ENCODE results near the gene FAM76B.

FAM76B gene

GRCh38 chr11:95728790-95729189, 60.8 kb downstream of the FAM76B start:
- Histone ChIP-seq H3K9ac (ENCODE audit: low read length) (no peak overlapping the region), H3K27ac (ENCODE audit: low read depth, low read length) (no peak overlapping the region), H3K27me3 (ENCODE audit: low read length) (no peaks in the 10 kb centered on the region), H3K4me3 (ENCODE audit: insufficient read depth, low read length, poor library complexity, severe bottlenecking) (no peak overlapping the region), H3K36me3 (ENCODE audit: low read length) (no peaks in the 10 kb centered on the region), H4K20me1 (ENCODE audit: low read depth, low read length) (no peaks in the 10 kb centered on the region), H3K9me2 (replicated peaks; ENCODE audit: insufficient read depth, low read length) (no peaks in the 10 kb centered on the region), H3F3A (ENCODE audit: insufficient read depth) (no peaks in the 10 kb centered on the region), H3K79me2 (ENCODE audit: insufficient read depth, low read length) (no peaks in the 10 kb centered on the region), H3K9me3 (ENCODE audit: insufficient read depth, low read length) (no peaks in the 10 kb centered on the region), H2AFZ (ENCODE audit: low read depth, low read length, severe bottlenecking) (no peak overlapping the region), H3K4me2 (ENCODE audit: low read depth, low read length, poor library complexity, severe bottlenecking) (no peak overlapping the region)
- no peak for TF ChIP-seq CTCF (IDR thresholded peaks at IDR 0.05; ENCODE audit: insufficient read depth, low read length, poor library complexity, severe bottlenecking)
- no peak for TF ChIP-seq EZH2phosphoT487 (conservative IDR thresholded peaks at IDR 0.05; ENCODE audit: low read length)

GRCh38 chr11:95728094-95728493, 61.5 kb downstream of the FAM76B start:
- no peak for TF ChIP-seq CTCF (IDR thresholded peaks at IDR 0.05; ENCODE audit: insufficient read depth, low read length, poor library complexity, severe bottlenecking)
- TF ChIP-seq EZH2phosphoT487 (conservative IDR thresholded peaks at IDR 0.05; ENCODE audit: low read length), result no peak
- Histone ChIP-seq H3K4me3 (ENCODE audit: insufficient read depth, low read length, poor library complexity, severe bottlenecking) (no peak overlapping the region), H3K4me2 (ENCODE audit: low read depth, low read length, poor library complexity, severe bottlenecking) (no peak overlapping the region), H3K9ac (ENCODE audit: low read length) (no peak overlapping the region), H3K9me2 (replicated peaks; ENCODE audit: insufficient read depth, low read length) (no peaks in the 10 kb centered on the region), H3K27ac (ENCODE audit: low read depth, low read length) (no peak overlapping the region), H3K27me3 (ENCODE audit: low read length) (no peaks in the 10 kb centered on the region), H3K36me3 (ENCODE audit: low read length) (no peaks in the 10 kb centered on the region), H4K20me1 (ENCODE audit: low read depth, low read length) (no peaks in the 10 kb centered on the region), H3K9me3 (ENCODE audit: insufficient read depth, low read length) (no peaks in the 10 kb centered on the region), H3F3A (ENCODE audit: insufficient read depth) (no peaks in the 10 kb centered on the region), H2AFZ (ENCODE audit: low read depth, low read length, severe bottlenecking) (no peak overlapping the region), H3K79me2 (ENCODE audit: insufficient read depth, low read length) (no peaks in the 10 kb centered on the region)

DNA sequence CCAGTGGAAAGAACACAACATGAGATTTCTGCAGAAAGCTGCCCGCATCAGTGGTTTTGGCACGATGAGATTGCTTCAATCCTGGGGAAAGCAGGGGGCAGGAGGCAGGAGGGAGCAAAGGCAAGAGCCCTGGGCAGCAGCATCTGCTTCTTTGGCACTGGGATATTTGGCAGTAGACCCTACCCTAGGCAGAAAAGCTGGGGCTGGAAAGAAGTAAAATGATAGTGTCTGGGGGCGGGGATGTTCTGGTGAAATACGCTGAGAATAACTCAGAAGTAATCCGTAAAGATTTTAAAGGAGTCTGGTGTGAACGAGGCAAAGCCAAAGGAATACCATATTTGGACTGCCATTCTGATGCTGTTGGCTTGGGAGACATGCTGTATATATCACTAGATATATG, 62.0 kb downstream of the FAM76B start:
- Histone ChIP-seq H2AFZ (ENCODE audit: low read depth, low read length, severe bottlenecking) (no peak overlapping the region), H3K27ac (ENCODE audit: low read depth, low read length) (no peak overlapping the region)

More for the DNA sequence above, 62.0 kb downstream of the FAM76B start:
- no peaks in the 10 kb centered on the region for H3K9me3 ChIP-seq (ENCODE audit: insufficient read depth, low read length)
- H3K4me3 ChIP-seq (ENCODE audit: insufficient read depth, low read length, poor library complexity, severe bottlenecking), result no peak overlapping the region
- H3K79me2 ChIP-seq (ENCODE audit: insufficient read depth, low read length), result no peaks in the 10 kb centered on the region
- no peaks in the 10 kb centered on the region for H3K27me3 ChIP-seq (ENCODE audit: low read length)
- TF ChIP-seq CTCF (IDR thresholded peaks at IDR 0.05; ENCODE audit: insufficient read depth, low read length, poor library complexity, severe bottlenecking) (no peak), EZH2phosphoT487 (conservative IDR thresholded peaks at IDR 0.05; ENCODE audit: low read length) (no peak)
- H3K9ac ChIP-seq (ENCODE audit: low read length), result no peak overlapping the region
- H3K9me2 ChIP-seq (replicated peaks; ENCODE audit: insufficient read depth, low read length), result no peaks in the 10 kb centered on the region
- H3K4me2 ChIP-seq (ENCODE audit: low read depth, low read length, poor library complexity, severe bottlenecking), result no peak overlapping the region
- no peaks in the 10 kb centered on the region for H3F3A ChIP-seq (ENCODE audit: insufficient read depth)
- no peaks in the 10 kb centered on the region for H3K36me3 ChIP-seq (ENCODE audit: low read length)
- no peaks in the 10 kb centered on the region for H4K20me1 ChIP-seq (ENCODE audit: low read depth, low read length)
